WTC11 (cell line): ENCODE measurements around the gene FBN2.

Experiments
- CBFB ChIP-seq: sonication (generic); formaldehyde crosslinking; IDR thresholded peaks from 2 replicates; pipeline ENCODE4 v1.8.1; 2022; ENCODE audit warnings: mild to moderate bottlenecking, low read depth, missing genetic modification reagents
- SMAD3 ChIP-seq: sonication (generic); formaldehyde crosslinking; IDR thresholded peaks from 2 replicates; pipeline ENCODE4 v1.8.0; 2022; ENCODE audit warnings: missing genetic modification reagents, mild to moderate bottlenecking, borderline replicate concordance
- SMAD4 ChIP-seq: sonication (generic); formaldehyde crosslinking; IDR thresholded peaks from 2 replicates; pipeline ENCODE4 v1.8.0; 2022; ENCODE audit warnings: mild to moderate bottlenecking, missing genetic modification reagents
- USF2 ChIP-seq: sonication (generic); formaldehyde crosslinking; IDR thresholded peaks from 2 replicates; pipeline ENCODE4 v1.8.1; 2023; ENCODE audit warnings: mild to moderate bottlenecking, missing genetic modification reagents, moderate library complexity
- ZBTB21 ChIP-seq: sonication (generic); formaldehyde crosslinking; IDR thresholded peaks from 2 replicates; pipeline ENCODE4 v1.8.1; 2023; ENCODE audit warnings: mild to moderate bottlenecking, missing genetic modification reagents, borderline replicate concordance
- TF ChIP-seq, protein P1 (sequence below): fragments of 200-600 bp; IDR thresholded peaks from 2 replicates; pipeline ENCODE4 v1.8.0; 2022; ENCODE audit warnings: antibody characterized with exemption
- TF ChIP-seq, protein P2 (sequence below): sonication (generic); formaldehyde crosslinking; IDR thresholded peaks from 2 replicates; pipeline ENCODE4 v1.8.1; 2022; ENCODE audit warnings: low read depth, mild to moderate bottlenecking, moderate library complexity, missing genetic modification reagents, borderline replicate concordance
- TF ChIP-seq, protein P3 (sequence below): sonication (generic); formaldehyde crosslinking; IDR thresholded peaks from 2 replicates; pipeline ENCODE4 v1.8.1; 2023; ENCODE audit warnings: mild to moderate bottlenecking, missing genetic modification reagents, borderline replicate concordance
- TF ChIP-seq, protein P4 (sequence below): sonication (generic); formaldehyde crosslinking; IDR thresholded peaks from 2 replicates; pipeline ENCODE4 v1.8.0; 2022; ENCODE audit warnings: mild to moderate bottlenecking, missing genetic modification reagents
- TF ChIP-seq, protein P5 (sequence below): sonication (generic); formaldehyde crosslinking; conservative IDR thresholded peaks from 2 replicates; pipeline ENCODE4 v1.8.1; 2022; ENCODE audit warnings: mild to moderate bottlenecking, missing genetic modification reagents

DNA sequence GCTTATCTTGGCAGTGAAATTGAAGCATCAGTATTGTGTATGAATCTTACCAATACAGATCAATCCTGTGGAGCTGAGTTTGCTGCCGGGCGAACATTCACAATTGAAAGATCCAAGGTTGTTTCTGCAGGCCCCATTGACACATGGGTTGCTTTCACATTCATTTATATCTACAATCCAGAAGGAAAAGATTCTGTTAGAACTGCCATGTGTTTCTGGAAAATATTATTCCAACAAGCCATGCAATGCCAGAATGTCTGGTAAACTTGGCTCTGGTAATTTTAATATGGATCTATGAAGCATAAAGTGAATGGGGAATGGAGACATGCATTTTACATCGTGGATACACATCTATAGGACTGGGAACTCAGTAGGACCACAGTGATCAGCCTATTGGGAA, 180.8 kb downstream of the FBN2 start:
- TF ChIP-seq SMAD4 (CRISPR knock-in tag) = no peak
- TF ChIP-seq, protein P1, sequence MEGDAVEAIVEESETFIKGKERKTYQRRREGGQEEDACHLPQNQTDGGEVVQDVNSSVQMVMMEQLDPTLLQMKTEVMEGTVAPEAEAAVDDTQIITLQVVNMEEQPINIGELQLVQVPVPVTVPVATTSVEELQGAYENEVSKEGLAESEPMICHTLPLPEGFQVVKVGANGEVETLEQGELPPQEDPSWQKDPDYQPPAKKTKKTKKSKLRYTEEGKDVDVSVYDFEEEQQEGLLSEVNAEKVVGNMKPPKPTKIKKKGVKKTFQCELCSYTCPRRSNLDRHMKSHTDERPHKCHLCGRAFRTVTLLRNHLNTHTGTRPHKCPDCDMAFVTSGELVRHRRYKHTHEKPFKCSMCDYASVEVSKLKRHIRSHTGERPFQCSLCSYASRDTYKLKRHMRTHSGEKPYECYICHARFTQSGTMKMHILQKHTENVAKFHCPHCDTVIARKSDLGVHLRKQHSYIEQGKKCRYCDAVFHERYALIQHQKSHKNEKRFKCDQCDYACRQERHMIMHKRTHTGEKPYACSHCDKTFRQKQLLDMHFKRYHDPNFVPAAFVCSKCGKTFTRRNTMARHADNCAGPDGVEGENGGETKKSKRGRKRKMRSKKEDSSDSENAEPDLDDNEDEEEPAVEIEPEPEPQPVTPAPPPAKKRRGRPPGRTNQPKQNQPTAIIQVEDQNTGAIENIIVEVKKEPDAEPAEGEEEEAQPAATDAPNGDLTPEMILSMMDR = no peak
- TF ChIP-seq, protein P2, sequence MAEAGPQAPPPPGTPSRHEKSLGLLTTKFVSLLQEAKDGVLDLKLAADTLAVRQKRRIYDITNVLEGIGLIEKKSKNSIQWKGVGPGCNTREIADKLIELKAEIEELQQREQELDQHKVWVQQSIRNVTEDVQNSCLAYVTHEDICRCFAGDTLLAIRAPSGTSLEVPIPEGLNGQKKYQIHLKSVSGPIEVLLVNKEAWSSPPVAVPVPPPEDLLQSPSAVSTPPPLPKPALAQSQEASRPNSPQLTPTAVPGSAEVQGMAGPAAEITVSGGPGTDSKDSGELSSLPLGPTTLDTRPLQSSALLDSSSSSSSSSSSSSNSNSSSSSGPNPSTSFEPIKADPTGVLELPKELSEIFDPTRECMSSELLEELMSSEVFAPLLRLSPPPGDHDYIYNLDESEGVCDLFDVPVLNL = no peak
- TF ChIP-seq, protein P3, sequence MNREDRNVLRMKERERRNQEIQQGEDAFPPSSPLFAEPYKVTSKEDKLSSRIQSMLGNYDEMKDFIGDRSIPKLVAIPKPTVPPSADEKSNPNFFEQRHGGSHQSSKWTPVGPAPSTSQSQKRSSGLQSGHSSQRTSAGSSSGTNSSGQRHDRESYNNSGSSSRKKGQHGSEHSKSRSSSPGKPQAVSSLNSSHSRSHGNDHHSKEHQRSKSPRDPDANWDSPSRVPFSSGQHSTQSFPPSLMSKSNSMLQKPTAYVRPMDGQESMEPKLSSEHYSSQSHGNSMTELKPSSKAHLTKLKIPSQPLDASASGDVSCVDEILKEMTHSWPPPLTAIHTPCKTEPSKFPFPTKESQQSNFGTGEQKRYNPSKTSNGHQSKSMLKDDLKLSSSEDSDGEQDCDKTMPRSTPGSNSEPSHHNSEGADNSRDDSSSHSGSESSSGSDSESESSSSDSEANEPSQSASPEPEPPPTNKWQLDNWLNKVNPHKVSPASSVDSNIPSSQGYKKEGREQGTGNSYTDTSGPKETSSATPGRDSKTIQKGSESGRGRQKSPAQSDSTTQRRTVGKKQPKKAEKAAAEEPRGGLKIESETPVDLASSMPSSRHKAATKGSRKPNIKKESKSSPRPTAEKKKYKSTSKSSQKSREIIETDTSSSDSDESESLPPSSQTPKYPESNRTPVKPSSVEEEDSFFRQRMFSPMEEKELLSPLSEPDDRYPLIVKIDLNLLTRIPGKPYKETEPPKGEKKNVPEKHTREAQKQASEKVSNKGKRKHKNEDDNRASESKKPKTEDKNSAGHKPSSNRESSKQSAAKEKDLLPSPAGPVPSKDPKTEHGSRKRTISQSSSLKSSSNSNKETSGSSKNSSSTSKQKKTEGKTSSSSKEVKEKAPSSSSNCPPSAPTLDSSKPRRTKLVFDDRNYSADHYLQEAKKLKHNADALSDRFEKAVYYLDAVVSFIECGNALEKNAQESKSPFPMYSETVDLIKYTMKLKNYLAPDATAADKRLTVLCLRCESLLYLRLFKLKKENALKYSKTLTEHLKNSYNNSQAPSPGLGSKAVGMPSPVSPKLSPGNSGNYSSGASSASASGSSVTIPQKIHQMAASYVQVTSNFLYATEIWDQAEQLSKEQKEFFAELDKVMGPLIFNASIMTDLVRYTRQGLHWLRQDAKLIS (CRISPR knock-in tag) = no peak
- TF ChIP-seq SMAD3 = no peak
- TF ChIP-seq CBFB (CRISPR knock-in tag) = no peak
- TF ChIP-seq ZBTB21 (CRISPR knock-in tag) = no peak
- TF ChIP-seq, protein P4, sequence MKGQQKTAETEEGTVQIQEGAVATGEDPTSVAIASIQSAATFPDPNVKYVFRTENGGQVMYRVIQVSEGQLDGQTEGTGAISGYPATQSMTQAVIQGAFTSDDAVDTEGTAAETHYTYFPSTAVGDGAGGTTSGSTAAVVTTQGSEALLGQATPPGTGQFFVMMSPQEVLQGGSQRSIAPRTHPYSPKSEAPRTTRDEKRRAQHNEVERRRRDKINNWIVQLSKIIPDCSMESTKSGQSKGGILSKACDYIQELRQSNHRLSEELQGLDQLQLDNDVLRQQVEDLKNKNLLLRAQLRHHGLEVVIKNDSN = no peak
- TF ChIP-seq USF2 = no peak
- TF ChIP-seq, protein P5, sequence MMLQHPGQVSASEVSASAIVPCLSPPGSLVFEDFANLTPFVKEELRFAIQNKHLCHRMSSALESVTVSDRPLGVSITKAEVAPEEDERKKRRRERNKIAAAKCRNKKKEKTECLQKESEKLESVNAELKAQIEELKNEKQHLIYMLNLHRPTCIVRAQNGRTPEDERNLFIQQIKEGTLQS (CRISPR knock-in tag) = no peak
